C4-2B (cell line): ENCODE data around the gene VSTM4.

ENCODE experiments used
- H3K27ac ChIP-seq: fragments of 450-650 bp; 2 replicates; pipeline ENCODE4 v1.5.1; 2017
- CTCF ChIP-seq: fragments of 450-650 bp; conservative IDR thresholded peaks from 2 replicates; pipeline ENCODE4 v1.5.1; 2017; ENCODE audit warnings: mild to moderate bottlenecking
- ZFX ChIP-seq: fragments of 450-650 bp; IDR thresholded peaks from 2 replicates; pipeline ENCODE4 v1.6.1; 2017

VSTM4 gene

GRCh38 chr10:49033939-49034338, 81.4 kb downstream of the VSTM4 start:
- TF ChIP-seq ZFX (no peak), CTCF (no peak)
- no peak overlapping the region for H3K27ac ChIP-seq

GRCh38 chr10:49029666-49030065, 85.7 kb downstream of the VSTM4 start:
- H3K27ac ChIP-seq, result no peak overlapping the region
- TF ChIP-seq CTCF, result no peak
- TF ChIP-seq ZFX, result no peak

GRCh38 chr10:49028639-49029038, 86.7 kb downstream of the VSTM4 start:
- no peak for TF ChIP-seq ZFX
- no peak for TF ChIP-seq CTCF
- H3K27ac ChIP-seq, result no peak overlapping the region

GRCh38 chr10:49025347-49025983, 89.9 kb downstream of the VSTM4 start:
- TF ChIP-seq CTCF (no peak), ZFX (no peak)
- no peak overlapping the region for H3K27ac ChIP-seq

- H3K27ac ChIP-seq, result no peak overlapping the region
- TF ChIP-seq CTCF (no peak), ZFX (no peak)
Measured at GRCh38 chr10:49024484-49024883, 90.8 kb downstream of the VSTM4 start.

- TF ChIP-seq CTCF (no peak), ZFX (no peak)
- H3K27ac ChIP-seq, result no peak overlapping the region
Measured at GRCh38 chr10:49023752-49024151, 91.6 kb downstream of the VSTM4 start.

GRCh38 chr10:49023071-49023470, 92.3 kb downstream of the VSTM4 start:
- TF ChIP-seq ZFX, result no peak
- TF ChIP-seq CTCF, result no peak
- H3K27ac ChIP-seq, result no peak overlapping the region
